Effector CD4-positive, alpha-beta T cell (primary cell): ENCODE measurements around the gene C16orf87.
A peak's percentile ranks its signal among the peaks of the same experiment; 100 is the strongest.
"Not testable (repeated sequence)": the region's sequence is repeated elsewhere in the genome, so short reads cannot be mapped to it uniquely, and the experiment has no call there.

ENCODE experiments used
- DNase-seq: peaks from one replicate; pipeline ENCODE4 v3.0.0-alpha.2; 2020

The C16orf87 gene

GRCh38 chr16:46797501-46797900 lies 33.5 kb downstream of the C16orf87 start:
- no peak for DNase-seq

GRCh38 chr16:46796764-46797269 lies 34.2 kb downstream of the C16orf87 start:
- no peak for DNase-seq

GRCh38 chr16:46793841-46794240 lies 37.1 kb downstream of the C16orf87 start:
- DNase-seq, result no peak

GRCh38 chr16:46790599-46791270 lies 40.2 kb downstream of the C16orf87 start:
- no peak for DNase-seq

DNA sequence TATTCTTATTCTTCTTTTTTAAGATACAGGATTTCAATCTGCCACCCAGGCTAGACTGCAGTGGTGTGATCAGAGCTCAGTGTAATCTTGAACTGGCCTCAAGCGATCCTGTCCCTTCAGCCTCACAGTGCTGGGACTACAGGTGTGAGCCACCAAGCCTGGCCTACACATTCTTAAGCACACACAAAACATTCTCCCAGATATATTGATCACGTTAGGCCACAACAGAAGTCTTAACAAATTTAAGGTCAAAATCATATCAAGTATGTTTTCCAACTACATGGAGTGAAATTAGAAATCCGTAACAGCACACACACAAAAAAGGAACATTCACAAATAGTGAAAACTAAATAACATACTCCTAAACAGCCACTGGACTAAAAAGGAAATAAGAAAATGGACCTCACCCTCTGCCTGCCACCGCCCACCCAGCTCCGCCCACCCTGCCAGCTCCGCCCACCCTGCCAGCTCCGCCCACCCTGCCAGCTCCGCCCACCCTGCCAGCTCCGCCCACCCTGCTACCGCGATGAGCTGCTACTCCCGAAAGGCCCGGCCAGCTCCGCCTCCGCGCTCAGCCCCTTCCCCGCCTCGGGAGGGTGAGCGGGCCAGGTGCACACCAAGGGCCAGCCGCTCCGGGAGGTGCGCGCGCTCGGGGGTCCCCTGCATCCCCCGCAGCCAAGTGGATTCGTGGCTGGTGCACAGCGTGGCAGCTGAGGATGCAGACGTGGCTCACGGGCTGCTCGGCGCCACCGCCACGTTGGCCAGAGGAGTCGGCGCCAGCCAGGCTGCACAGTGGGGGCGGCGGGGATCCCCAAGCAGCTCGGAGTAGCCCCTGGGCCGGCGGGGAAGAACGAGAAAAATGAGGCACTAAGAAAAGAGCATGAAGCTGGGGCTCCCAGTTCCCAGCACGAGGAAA lies 41.2 kb downstream of the C16orf87 start:
- peak; percentile 74 for DNase-seq

- DNase-seq, result no peak
Observed at GRCh38 chr16:46788891-46789474, 42.0 kb downstream of the C16orf87 start.

DNA sequence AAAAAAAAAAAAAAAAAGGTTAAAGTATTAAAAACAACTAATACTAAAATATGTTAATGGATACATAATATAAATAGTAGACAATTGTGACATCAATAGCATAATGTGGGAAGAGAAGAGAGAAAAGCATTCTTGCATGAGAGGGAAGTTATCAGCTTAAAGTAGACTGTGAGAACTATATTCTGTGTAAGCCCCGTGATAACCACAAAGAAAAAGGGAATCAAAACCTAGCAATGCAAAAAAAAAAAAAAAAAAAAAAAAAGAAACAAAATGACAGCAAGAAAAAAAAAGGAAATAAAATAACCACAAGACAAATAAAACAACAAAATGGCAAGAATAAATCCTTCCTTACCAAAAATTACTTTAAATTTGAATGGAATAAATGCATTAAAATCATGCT lies 43.1 kb downstream of the C16orf87 start:
- DNase-seq, result no peak

DNA sequence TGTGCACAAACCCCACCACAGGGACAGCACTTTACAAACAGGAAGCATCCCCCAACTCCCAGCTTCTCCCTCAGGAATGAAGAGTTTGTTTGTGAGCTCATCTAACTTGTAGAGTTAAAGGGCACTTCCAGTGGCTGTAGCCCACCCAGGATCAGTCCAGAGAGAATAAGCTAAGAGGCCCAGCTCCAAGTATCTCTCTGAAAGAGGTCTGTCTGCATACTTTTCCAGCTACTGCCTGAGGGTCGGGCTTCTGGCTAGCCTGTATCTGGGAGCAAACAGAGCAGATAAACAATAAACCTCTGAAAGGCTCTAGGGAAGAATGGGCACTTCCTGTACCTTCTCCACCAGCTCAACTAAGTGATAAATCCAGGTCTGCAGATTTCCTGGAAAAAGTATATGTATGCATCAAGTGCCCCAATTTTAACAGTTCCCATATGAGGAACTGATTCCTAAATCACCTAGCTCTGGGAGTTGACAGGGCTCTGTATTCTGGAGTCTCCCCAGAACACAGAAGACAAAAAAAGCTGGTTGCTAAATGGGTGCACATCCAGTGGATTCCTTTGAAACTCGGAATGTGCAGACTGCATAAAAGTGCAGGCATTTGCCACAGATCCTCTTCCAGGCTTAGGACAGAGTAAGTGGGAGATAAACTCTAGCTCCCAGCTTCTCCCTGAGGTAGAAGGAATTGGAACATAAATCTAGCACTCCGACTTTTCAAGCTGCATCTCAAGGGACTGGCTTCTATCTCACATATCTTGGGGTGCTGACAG lies 45.7 kb downstream of the C16orf87 start:
- no peak for DNase-seq

- not testable (repeated sequence) for DNase-seq
Observed at GRCh38 chr16:46784569-46784968, 46.4 kb downstream of the C16orf87 start.

- no peak for DNase-seq
Observed at GRCh38 chr16:46783800-46784199, 47.2 kb downstream of the C16orf87 start.

- no peak for DNase-seq
Observed at GRCh38 chr16:46782320-46782719, 48.7 kb downstream of the C16orf87 start.

DNA sequence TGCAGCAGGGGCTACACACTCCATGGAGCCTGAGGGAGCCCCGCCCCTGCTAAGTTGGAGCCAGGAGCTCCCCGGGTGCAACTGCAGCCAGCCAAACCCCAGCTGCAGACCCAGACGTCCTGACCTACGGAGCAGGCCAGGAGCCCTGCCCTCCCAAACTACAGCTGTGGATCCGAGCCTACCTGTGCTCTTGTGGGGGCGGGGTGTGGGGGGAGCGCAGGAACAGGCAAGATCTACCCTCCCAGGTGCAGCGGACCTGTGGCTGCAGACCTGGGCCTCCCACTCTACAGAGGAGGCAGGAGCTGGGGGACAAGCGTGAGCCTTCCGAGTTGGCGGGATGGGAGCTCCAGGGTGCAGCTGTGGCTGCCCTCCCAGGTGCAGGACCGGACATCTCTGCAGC lies 53.2 kb downstream of the C16orf87 start:
- DNase-seq, result no peak

GRCh38 chr16:46775214-46775613 lies 55.8 kb downstream of the C16orf87 start:
- DNase-seq, result no peak

- DNase-seq, result no peak
Observed at GRCh38 chr16:46774743-46775177, 56.2 kb downstream of the C16orf87 start.

DNA sequence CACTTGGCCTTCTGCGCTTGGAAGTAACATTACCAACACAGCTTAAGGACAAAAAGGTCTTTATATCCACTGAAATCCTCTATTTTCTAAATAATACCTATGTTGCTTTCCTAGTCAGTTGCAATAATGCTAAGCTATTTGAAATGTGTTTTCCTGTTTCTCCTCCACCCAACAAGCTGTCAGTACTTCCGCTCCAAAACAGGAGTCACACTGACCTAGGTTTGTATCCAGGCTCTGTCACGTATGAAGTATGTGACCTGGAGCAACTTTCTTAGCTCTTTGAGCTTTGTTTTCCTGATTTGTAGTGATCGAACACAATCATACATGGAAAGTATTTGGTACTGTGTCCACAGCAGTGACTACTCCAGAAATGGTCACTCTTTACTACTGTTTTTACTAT lies 58.5 kb downstream of the C16orf87 start:
- no peak for DNase-seq

- DNase-seq, result no peak
Observed at GRCh38 chr16:46768809-46769208, 62.2 kb downstream of the C16orf87 start.

DNA sequence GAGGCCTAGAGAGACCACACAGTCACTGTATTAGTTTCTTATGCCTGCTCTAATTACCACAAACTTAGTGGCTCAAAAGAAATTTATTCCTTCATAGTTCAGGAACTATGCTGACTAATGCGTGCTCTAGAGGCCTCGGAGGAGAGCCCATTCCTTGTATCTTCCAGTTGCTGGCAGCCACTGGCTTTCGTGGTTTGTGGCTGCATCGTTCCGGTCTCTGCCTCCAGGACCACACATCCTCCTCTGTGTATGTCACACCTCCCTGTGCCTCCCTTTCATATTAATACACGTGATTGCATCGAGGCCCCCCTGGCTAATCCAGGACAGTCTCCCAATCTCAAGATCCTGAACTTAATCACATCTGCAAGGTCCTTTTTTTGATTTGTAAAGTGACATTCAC lies 65.9 kb downstream of the C16orf87 start:
- DNase-seq, result no peak

- no peak for DNase-seq
Observed at GRCh38 chr16:46763147-46763546, 67.8 kb downstream of the C16orf87 start.

- DNase-seq, result no peak
Observed at GRCh38 chr16:46762583-46762982, 68.4 kb downstream of the C16orf87 start.

GRCh38 chr16:46759309-46759708 lies 71.7 kb downstream of the C16orf87 start:
- no peak for DNase-seq

GRCh38 chr16:46757339-46758050 lies 73.5 kb downstream of the C16orf87 start:
- DNase-seq, result no peak

GRCh38 chr16:46756772-46757171 lies 74.2 kb downstream of the C16orf87 start:
- DNase-seq, result no peak
